ENCODE results near the gene DNAH14. TPM values are rescaled to one million over a fixed set of nuclear protein-coding genes. Genes with fewer than 3 reads are reported as not detected.
"Not testable (repeated sequence)": the region's sequence is repeated elsewhere in the genome, so short reads cannot be mapped to it uniquely, and the experiment has no call there.

DNAH14 gene
- total and polyA plus RNA-seq, 2 donors (not counting 3 experiments of a cell fraction or from before 2014, with no cell fraction given), result 1.5 to 7.1 TPM

DNA sequence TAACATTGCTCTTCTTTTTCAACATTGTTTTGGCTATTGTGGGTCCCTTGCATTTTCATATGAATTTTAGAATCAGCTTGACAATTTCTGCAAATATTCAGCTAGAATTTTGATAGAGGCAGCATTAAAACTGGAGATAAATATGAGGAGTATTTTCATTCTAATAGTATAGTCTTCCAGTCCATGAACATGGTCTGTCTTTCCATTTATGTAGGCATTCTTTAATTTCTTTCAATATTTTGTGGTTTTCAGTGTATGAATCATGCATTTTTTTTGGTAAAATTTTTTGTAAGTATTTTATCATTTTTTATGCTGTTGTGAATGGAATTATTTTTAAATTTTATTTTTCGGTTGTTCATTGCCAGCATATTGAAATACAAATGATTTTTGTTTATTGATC is 97.2 kb downstream of the DNAH14 start:
- Histone ChIP-seq H3K27ac (ENCODE audit: insufficient read depth, low read depth, low read length) (no peak overlapping the region), H3K79me2 (ENCODE audit: control insufficient read depth, insufficient read depth, low read length) (no peaks in the 10 kb centered on the region), H3K27me3 (ENCODE audit: control insufficient read depth in 2 of 2, insufficient read depth in 2 of 2, low read length in 2 of 2) (no peaks in the 10 kb centered on the region), H3K36me3 (ENCODE audit: control insufficient read depth in 2 of 2, extremely low read depth in 1 of 2, insufficient read depth in 2 of 2, low read length in 2 of 2) (no peaks in the 10 kb centered on the region), H4K20me1 (replicated peaks; ENCODE audit: control insufficient read depth, extremely low read depth, insufficient read depth, low read length) (no peaks in the 10 kb centered on the region), H3K9ac (replicated peaks; ENCODE audit: extremely low read depth, insufficient read depth, low read length) (no peak overlapping the region), H3K9me1 (replicated peaks; ENCODE audit: control insufficient read depth, extremely low read depth, insufficient read depth, low read length) (no peaks in the 10 kb centered on the region), H3K4me2 (ENCODE audit: insufficient read depth, low read length) (no peak overlapping the region), H3K9me3 (replicated peaks; ENCODE audit: control insufficient read depth, insufficient read depth, low read length) (no peaks in the 10 kb centered on the region), H2AFZ (ENCODE audit: low read depth, low read length) (no peak overlapping the region), H3K4me3 (replicated peaks in 1 of 3; ENCODE audit: insufficient read depth in 1 of 3, low read depth in 1 of 3, low read length in 3 of 3) (no peak overlapping the region), H3K4me1 (ENCODE audit: control insufficient read depth, extremely low read depth, insufficient read depth, low read length) (no peaks in the 10 kb centered on the region)
- BruUV-seq (replicated peaks), result no TSS peak
- dilution Hi-C loops (cut with MboI; ENCODE audit: extremely low pct_ligation_motif_present, low sequenced_read_pairs), result no loop called here
- DNase-seq (ENCODE audit: low read depth, low spot score) (no peak), FAIRE-seq (no peak)
- ChIA-PET POLR2A (no interaction called here), CTCF (interaction anchor here (1.3 kb wide), 1 partner anchor 104 kb away, joined by 3 read pairs; no protein-coding TSS in a partner anchor)
- TF ChIP-seq JUN (IDR thresholded peaks at IDR 0.05; ENCODE audit: borderline replicate concordance, insufficient read depth, insufficient read length, low read depth) (no peak), FOS (IDR thresholded peaks at IDR 0.05; ENCODE audit: borderline replicate concordance, insufficient read depth, low read length) (no peak), POLR2A (IDR thresholded peaks at IDR 0.05; ENCODE audit: low read depth, low read length) (no peak), MYC (IDR thresholded peaks at IDR 0.05; ENCODE audit: low read depth, low read length) (no peak), GATA2 (IDR thresholded peaks at IDR 0.05; ENCODE audit: insufficient read depth, insufficient read length, low read depth, low read length) (no peak), EZH2 (IDR thresholded peaks at IDR 0.05; ENCODE audit: borderline replicate concordance, low read depth, low read length, severe bottlenecking) (no peak), POLR2AphosphoS5 (IDR thresholded peaks at IDR 0.05; ENCODE audit: insufficient read depth, low read depth, low read length) (no peak)
- TF ChIP-seq, protein P1, sequence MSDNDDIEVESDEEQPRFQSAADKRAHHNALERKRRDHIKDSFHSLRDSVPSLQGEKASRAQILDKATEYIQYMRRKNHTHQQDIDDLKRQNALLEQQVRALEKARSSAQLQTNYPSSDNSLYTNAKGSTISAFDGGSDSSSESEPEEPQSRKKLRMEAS (IDR thresholded peaks at IDR 0.05; ENCODE audit: insufficient read depth, insufficient read length), result no peak
- TF ChIP-seq, protein P2, sequence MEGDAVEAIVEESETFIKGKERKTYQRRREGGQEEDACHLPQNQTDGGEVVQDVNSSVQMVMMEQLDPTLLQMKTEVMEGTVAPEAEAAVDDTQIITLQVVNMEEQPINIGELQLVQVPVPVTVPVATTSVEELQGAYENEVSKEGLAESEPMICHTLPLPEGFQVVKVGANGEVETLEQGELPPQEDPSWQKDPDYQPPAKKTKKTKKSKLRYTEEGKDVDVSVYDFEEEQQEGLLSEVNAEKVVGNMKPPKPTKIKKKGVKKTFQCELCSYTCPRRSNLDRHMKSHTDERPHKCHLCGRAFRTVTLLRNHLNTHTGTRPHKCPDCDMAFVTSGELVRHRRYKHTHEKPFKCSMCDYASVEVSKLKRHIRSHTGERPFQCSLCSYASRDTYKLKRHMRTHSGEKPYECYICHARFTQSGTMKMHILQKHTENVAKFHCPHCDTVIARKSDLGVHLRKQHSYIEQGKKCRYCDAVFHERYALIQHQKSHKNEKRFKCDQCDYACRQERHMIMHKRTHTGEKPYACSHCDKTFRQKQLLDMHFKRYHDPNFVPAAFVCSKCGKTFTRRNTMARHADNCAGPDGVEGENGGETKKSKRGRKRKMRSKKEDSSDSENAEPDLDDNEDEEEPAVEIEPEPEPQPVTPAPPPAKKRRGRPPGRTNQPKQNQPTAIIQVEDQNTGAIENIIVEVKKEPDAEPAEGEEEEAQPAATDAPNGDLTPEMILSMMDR (IDR thresholded peaks at IDR 0.05; ENCODE audit: extremely low read depth in 1 of 2, insufficient read depth in 1 of 2, low read depth in 1 of 2, low read length in 2 of 2), result no peak
- intact Hi-C loops (cut with micrococcal nuclease), result no loop called here

DNA sequence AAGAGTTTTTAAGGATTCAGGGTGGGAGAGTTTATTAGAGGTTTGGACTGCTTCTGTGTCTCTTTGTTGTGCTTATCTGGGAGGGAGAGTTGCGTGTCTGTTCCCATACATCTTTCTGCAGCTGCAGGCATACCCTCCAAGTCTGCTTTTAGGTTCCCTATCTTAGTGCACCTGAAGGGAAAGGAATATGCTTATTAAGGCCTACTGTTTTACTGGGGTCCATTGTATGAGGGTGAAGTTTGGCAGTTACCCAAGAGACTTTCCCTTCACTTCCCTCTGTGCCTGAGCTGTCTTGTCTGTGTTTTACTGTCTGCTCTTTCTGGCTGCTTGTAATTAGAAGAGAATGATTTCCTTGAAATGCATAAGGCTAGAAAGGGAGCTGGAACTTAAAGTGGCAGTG is 107.0 kb downstream of the DNAH14 start:
- FAIRE-seq; H3K36me3 ChIP-seq (ENCODE audit: control insufficient read depth in 2 of 2, extremely low read depth in 1 of 2, insufficient read depth in 2 of 2, low read length in 2 of 2); CTCF ChIA-PET; POLR2A ChIA-PET; H3K9me1 ChIP-seq (replicated peaks; ENCODE audit: control insufficient read depth, extremely low read depth, insufficient read depth, low read length); H3K4me1 ChIP-seq (ENCODE audit: control insufficient read depth, extremely low read depth, insufficient read depth, low read length); H3K9ac ChIP-seq (replicated peaks; ENCODE audit: extremely low read depth, insufficient read depth, low read length); H3K4me2 ChIP-seq (ENCODE audit: insufficient read depth, low read length); H2AFZ ChIP-seq (ENCODE audit: low read depth, low read length); H3K27me3 ChIP-seq (ENCODE audit: control insufficient read depth in 2 of 2, insufficient read depth in 2 of 2, low read length in 2 of 2); dilution Hi-C loops (cut with MboI; ENCODE audit: extremely low pct_ligation_motif_present, low sequenced_read_pairs); BruUV-seq (replicated peaks); H3K4me3 ChIP-seq (replicated peaks in 1 of 3; ENCODE audit: insufficient read depth in 1 of 3, low read depth in 1 of 3, low read length in 3 of 3); H3K27ac ChIP-seq (ENCODE audit: insufficient read depth, low read depth, low read length); H4K20me1 ChIP-seq (replicated peaks; ENCODE audit: control insufficient read depth, extremely low read depth, insufficient read depth, low read length); H3K79me2 ChIP-seq (ENCODE audit: control insufficient read depth, insufficient read depth, low read length); intact Hi-C loops (cut with micrococcal nuclease); DNase-seq (ENCODE audit: low read depth, low spot score); H3K9me3 ChIP-seq (replicated peaks; ENCODE audit: control insufficient read depth, insufficient read depth, low read length): not testable (repeated sequence)

Data from endothelial cell of umbilical vein (primary cell).